Caco-2 (cell line): Measurements from ENCODE around the gene ADAM12. TPM values are rescaled to one million over a fixed set of nuclear protein-coding genes. Genes with fewer than 3 reads are reported as not detected.

Experiments used
- BruUV-seq: library from RNA; stranded (reverse); fragments of 400-500 nt; replicated peaks from 2 replicates; lab custom pipeline; 2021; lab: Mats Ljungman, UMichigan
- CTCF ChIA-PET: fragments of 300-600 bp; sonication (Branson Sonifier 250); formaldehyde crosslinking; loops from one replicate; lab custom pipeline; 2022; ENCODE audit warnings: antibody characterized with exemption; lab: Charles Lee
- POLR2A ChIA-PET: fragments of 300-600 bp; sonication (Branson Sonifier 250); formaldehyde crosslinking; loops from one replicate; lab custom pipeline; 2022; ENCODE audit warnings: antibody characterized with exemption; lab: Charles Lee
- DNase-seq, 2 experiments: peaks; one replicate each; pipeline versions ENCODE4 v3.0.0 to v3.0.0-alpha.2; 2020 to 2022
- H3K27me3 ChIP-seq: replicated peaks from 2 replicates; pipeline ENCODE4 v1.6.0; 2011; ENCODE audit warnings: low read length; ENCODE audit not compliant: control insufficient read depth, insufficient read depth
- H3K36me3 ChIP-seq: 2 replicates; pipeline ENCODE4 v1.5.1; 2011; ENCODE audit warnings: low read length; ENCODE audit not compliant: control insufficient read depth, insufficient read depth
- H3K4me1 ChIP-seq: fragments of 250-450 bp; sonication (Bioruptor Pico); 2 replicates; pipeline ENCODE4 v1.5.1; 2020; ENCODE audit warnings: mild to moderate bottlenecking
- H3K4me3 ChIP-seq: 2 replicates; pipeline ENCODE4 v1.5.1; 2011; ENCODE audit warnings: low read depth, mild to moderate bottlenecking, control low read depth, low read length
- H3K9me3 ChIP-seq: fragments of 250-450 bp; sonication (Bioruptor Pico); 2 replicates; pipeline ENCODE4 v1.5.1; 2020; ENCODE audit warnings: mild to moderate bottlenecking, moderate library complexity
- H3K27ac Mint-ChIP-seq: one replicate; pipeline ENCODE4 v1.8.0; 2022; ENCODE audit warnings: mixed read lengths; ENCODE audit not compliant: unreplicated experiment
- H3K27me3 Mint-ChIP-seq: one replicate; pipeline ENCODE4 v1.8.0; 2022; ENCODE audit warnings: mixed read lengths; ENCODE audit not compliant: insufficient read depth, unreplicated experiment
- H3K36me3 Mint-ChIP-seq: one replicate; pipeline ENCODE4 v1.8.0; 2022; ENCODE audit warnings: mild to moderate bottlenecking, mixed read lengths; ENCODE audit not compliant: insufficient read depth, unreplicated experiment
- H3K4me1 Mint-ChIP-seq: one replicate; pipeline ENCODE4 v1.8.0; 2022; ENCODE audit warnings: low read depth, mixed read lengths; ENCODE audit not compliant: unreplicated experiment
- H3K4me3 Mint-ChIP-seq: one replicate; pipeline ENCODE4 v1.8.0; 2022; ENCODE audit warnings: mild to moderate bottlenecking, moderate library complexity, mixed read lengths; ENCODE audit not compliant: unreplicated experiment
- H3K9me3 Mint-ChIP-seq: one replicate; pipeline ENCODE4 v1.8.0; 2022; ENCODE audit warnings: mixed read lengths; ENCODE audit not compliant: unreplicated experiment
- CTCF ChIP-seq, 2 experiments: fragments of 200-600 bp in 1 of 2; IDR thresholded peaks; 1 replicate in 1 of 2; 2 replicates in 1 of 2; pipeline versions ENCODE4 v1.5.1 to v1.8.0; 2011 to 2022; ENCODE audit warnings: antibody characterized with exemption in 1 of 2, control low read depth in 1 of 2, inconsistent platforms in 1 of 2, low read depth in 1 of 2, low read length in 1 of 2, mild to moderate bottlenecking in 1 of 2, moderate library complexity in 1 of 2; ENCODE audit not compliant: insufficient read depth in 1 of 2, severe bottlenecking in 1 of 2, unreplicated experiment in 1 of 2
- intact Hi-C: fragments of 100-400 bp; cut with micrococcal nuclease; formaldehyde crosslinking; loops from one replicate; pipeline ENCODE4 v1.10.0; 2022; ENCODE audit not compliant: unreplicated experiment
- total RNA-seq: library from RNA; stranded (reverse); gene quantifications from 2 replicates; pipeline ENCODE4 v1.2.3, GENCODE V29; 2022

Gene ADAM12
- total RNA-seq, 1 experiment from 2014 or later = not detected

GRCh38 chr10:126324826-126325225 is 63.5 kb downstream of the ADAM12 start:
- intact Hi-C loops = no loop called here
- no peaks in the 10 kb centered on the region for H3K4me1 ChIP-seq
- no peaks in the 10 kb centered on the region for H3K4me1 Mint-ChIP-seq
- TF ChIP-seq CTCF (IDR thresholded peaks at IDR 0.05; ENCODE audit: insufficient read depth in 1 of 2, low read depth in 1 of 2, low read length in 1 of 2, severe bottlenecking in 1 of 2, unreplicated experiment in 1 of 2) = no peak
- H3K27ac Mint-ChIP-seq = no peak overlapping the region
- H3K36me3 Mint-ChIP-seq = no peaks in the 10 kb centered on the region
- no peak overlapping the region for H3K4me3 Mint-ChIP-seq
- DNase-seq = no peak
- BruUV-seq = no TSS peak
- H3K4me3 ChIP-seq = no peak overlapping the region
- ChIA-PET CTCF (no interaction called here), POLR2A (no interaction called here)
- no peaks in the 10 kb centered on the region for H3K36me3 ChIP-seq
- no peaks in the 10 kb centered on the region for H3K9me3 Mint-ChIP-seq
- no peaks in the 10 kb centered on the region for H3K27me3 ChIP-seq
- peaks cover 9% of the 10 kb centered on the region for H3K27me3 Mint-ChIP-seq
- no peaks in the 10 kb centered on the region for H3K9me3 ChIP-seq

- ChIA-PET POLR2A (no interaction called here), CTCF (no interaction called here)
- no TSS peak for BruUV-seq
- Mint-ChIP-seq H3K36me3 (no peaks in the 10 kb centered on the region), H3K4me1 (no peaks in the 10 kb centered on the region), H3K4me3 (no peak overlapping the region), H3K27ac (no peak overlapping the region), H3K27me3 (peaks cover 6% of the 10 kb centered on the region), H3K9me3 (no peaks in the 10 kb centered on the region)
- Histone ChIP-seq H3K4me1 (no peaks in the 10 kb centered on the region), H3K27me3 (no peaks in the 10 kb centered on the region), H3K36me3 (no peaks in the 10 kb centered on the region), H3K4me3 (no peak overlapping the region), H3K9me3 (no peaks in the 10 kb centered on the region)
- DNase-seq = no peak
- intact Hi-C loops = no loop called here
- TF ChIP-seq CTCF (IDR thresholded peaks at IDR 0.05; ENCODE audit: insufficient read depth in 1 of 2, low read depth in 1 of 2, low read length in 1 of 2, severe bottlenecking in 1 of 2, unreplicated experiment in 1 of 2) = no peak
Measured at GRCh38 chr10:126321440-126321839, 66.8 kb downstream of the ADAM12 start.

- ChIA-PET POLR2A (no interaction called here), CTCF (no interaction called here)
- no peaks in the 10 kb centered on the region for H3K9me3 Mint-ChIP-seq
- H3K4me1 Mint-ChIP-seq = no peaks in the 10 kb centered on the region
- H3K27me3 Mint-ChIP-seq = peaks cover 5% of the 10 kb centered on the region
- no TSS peak for BruUV-seq
- Histone ChIP-seq H3K4me1 (no peaks in the 10 kb centered on the region), H3K27me3 (no peaks in the 10 kb centered on the region), H3K36me3 (no peaks in the 10 kb centered on the region), H3K9me3 (no peaks in the 10 kb centered on the region), H3K4me3 (no peak overlapping the region)
- no peak overlapping the region for H3K4me3 Mint-ChIP-seq
- no peak for TF ChIP-seq CTCF (IDR thresholded peaks at IDR 0.05; ENCODE audit: insufficient read depth in 1 of 2, low read depth in 1 of 2, low read length in 1 of 2, severe bottlenecking in 1 of 2, unreplicated experiment in 1 of 2)
- no peaks in the 10 kb centered on the region for H3K36me3 Mint-ChIP-seq
- intact Hi-C loops = no loop called here
- no peak for DNase-seq
- H3K27ac Mint-ChIP-seq = no peak overlapping the region
Measured at GRCh38 chr10:126317751-126318150, 70.5 kb downstream of the ADAM12 start.
